HG02870 (cell line): Measurements from ENCODE around the gene TOB1.
"Not testable (repeated sequence)": the region's sequence is repeated elsewhere in the genome, so short reads cannot be mapped to it uniquely, and the experiment has no call there.

Experiments
- ATAC-seq: cut with Tn5 transposase; IDR thresholded peaks from one replicate; pipeline ENCODE4 v1.9.1; 2021; ENCODE audit warnings: mild to moderate bottlenecking, moderate library complexity; ENCODE audit not compliant: unreplicated experiment

Gene TOB1

DNA sequence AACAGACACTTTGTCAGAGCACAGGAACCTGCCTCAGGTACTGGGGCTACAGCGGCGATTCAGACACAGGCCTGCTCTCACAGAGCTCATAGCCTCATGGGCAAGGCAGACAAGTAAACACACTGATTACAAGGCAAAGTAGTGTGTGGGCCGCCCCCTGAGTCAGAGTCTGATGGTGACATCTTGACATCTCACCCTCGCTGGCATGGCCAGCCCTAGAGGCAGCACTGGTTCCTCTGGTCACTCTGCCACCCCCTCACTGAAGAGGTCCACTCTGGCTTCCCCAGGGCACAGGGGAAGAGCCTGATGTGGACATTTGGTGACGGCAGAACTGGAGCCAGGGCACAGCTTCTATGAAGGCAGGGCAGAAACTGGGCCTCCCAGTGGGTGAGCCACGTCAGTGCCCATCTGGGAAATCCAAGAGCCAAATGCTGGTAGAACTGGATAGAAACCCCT is 32.9 kb upstream of the TOB1 start:
- ATAC-seq, result no peak

DNA sequence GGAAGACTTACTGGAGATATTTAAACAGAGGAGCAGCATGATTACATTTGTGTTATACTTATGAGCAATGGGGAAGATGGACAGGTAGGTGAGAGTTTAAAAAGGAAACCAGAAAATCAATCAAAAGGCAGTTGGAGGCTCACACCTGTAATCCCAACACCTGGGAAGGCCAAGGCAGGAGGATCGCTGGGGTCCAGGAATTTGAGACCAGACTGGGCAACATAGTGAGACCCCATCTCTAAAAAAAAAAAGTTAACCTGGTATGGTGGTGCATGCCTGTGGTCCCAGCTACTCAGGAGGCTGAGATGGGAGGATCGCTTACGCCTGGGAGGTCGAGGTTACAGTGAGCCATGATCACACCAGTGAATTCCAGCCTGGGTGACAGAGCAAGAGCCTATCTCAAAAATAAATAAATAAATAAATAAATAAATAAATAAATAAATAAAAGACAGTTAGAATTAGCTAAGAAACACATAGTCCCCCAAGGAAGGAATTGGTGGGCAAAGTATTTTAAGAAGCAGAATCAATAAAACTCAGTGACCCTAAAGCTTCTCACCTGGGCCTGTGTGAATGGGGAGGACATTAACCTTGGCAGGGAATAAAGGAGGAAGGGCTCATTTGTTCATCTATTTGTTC is 32.3 kb upstream of the TOB1 start:
- ATAC-seq, result no peak

GRCh38 chr17:50894513-50894912 is 28.4 kb upstream of the TOB1 start:
- not testable (repeated sequence) for ATAC-seq

- no peak for ATAC-seq
Observed at GRCh38 chr17:50893183-50893993, 27.2 kb upstream of the TOB1 start.

DNA sequence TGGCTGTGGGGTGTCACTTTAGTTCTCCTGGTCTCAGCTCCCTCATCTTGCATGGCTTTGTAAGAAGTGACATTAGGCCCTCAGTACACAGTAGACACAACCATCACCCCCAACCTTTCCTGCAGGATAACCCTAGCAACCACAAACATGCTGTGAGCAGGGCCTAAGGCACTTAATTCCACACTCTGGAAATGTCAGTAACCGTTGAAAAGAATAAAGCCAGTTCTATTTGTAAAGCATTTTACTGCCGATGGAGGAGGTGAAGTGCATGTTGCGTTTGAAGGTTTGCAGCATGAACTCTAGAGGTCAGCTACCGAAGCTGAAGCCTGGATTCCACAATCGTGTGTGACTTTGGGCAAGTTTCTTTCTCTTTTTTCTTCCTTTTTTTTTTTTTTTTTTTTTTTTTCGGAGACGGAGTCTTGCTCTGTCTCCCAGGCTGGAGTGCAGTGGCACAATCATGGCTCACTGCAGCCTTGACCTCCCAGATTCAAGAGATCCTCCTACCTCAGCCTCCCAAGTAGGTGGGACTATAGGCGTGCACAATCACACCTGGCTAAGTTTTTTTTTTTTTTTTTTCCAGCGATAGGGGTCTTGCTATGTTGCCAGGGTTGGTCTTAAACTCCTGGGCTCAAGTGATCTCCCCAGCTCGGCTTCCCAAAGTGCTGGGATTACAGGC is 26.1 kb upstream of the TOB1 start:
- ATAC-seq, result no peak

GRCh38 chr17:50891577-50891989 is 25.4 kb upstream of the TOB1 start:
- ATAC-seq, result no peak

GRCh38 chr17:50890675-50891516 is 24.7 kb upstream of the TOB1 start:
- no peak for ATAC-seq

GRCh38 chr17:50889528-50890118 is 23.5 kb upstream of the TOB1 start:
- ATAC-seq, result no peak

DNA sequence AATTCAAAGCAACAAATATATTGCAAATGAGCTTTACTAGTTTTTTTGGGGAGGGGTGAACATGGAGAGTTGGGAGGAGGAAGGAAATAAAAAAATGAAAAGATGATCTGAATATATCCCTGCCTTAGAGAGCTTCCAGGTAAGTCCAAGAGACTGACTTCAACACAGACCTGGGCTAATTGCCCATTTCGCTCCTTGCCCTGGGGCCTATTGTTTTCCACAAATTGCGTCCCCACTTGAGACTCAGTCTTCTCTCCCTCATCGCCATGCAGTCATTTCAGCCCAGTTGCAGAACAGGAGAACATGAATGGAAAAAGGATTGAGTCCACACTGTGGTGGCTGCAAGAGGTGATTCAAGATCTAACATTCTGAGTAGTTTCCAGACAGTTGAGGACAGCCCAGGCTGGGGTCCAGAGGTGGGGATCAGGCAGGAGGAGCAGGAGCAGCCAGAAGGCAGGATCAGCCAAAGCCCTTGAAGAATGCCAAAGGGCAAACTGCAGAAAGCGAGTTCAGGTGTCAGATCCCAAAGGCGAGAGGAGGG is 21.6 kb upstream of the TOB1 start:
- no peak for ATAC-seq

DNA sequence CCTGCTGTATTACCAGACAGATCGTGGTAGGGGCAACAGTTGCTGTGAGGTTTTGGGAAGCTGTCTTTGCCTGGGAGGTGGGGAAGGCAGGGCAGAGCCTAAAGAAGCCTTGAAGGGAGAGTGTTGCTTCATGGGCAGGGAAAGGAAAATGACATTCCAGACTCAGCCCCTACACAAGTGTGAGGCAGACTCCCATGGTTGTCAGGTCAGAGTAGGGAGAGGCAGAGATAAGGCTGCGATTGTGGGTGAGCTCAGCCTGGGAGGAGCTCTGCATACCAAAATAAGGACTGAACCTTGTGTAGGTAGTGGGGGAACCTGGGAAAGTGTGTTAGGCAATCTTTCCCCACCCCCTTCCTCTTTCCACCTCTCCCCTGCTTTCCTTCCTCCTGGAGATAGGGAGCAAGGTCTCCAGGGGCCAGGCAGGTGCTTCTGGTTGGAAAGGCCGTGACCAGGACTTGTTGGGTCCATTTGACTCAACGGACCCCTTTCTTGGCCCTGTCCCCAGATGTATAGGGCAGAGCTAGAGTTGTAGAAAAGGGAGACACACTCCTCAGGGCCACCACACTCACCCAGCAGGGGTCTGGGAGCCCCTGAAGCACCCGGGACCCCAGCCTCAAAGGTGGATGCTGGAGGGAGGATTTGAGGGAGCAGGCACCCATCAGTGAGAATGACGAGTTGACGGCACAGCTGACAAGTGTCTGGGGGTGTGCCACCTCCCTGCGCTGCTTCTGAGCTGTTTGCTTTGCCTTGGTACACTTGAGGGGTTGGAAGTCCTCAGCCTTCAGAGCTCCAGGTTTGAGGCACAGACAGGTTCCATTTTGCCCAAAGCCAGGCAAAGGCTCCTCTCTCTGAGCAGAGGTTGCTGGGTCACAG is 18.5 kb upstream of the TOB1 start:
- ATAC-seq, result no peak

- no peak for ATAC-seq
Observed at GRCh38 chr17:50883850-50884438, 17.8 kb upstream of the TOB1 start.

DNA sequence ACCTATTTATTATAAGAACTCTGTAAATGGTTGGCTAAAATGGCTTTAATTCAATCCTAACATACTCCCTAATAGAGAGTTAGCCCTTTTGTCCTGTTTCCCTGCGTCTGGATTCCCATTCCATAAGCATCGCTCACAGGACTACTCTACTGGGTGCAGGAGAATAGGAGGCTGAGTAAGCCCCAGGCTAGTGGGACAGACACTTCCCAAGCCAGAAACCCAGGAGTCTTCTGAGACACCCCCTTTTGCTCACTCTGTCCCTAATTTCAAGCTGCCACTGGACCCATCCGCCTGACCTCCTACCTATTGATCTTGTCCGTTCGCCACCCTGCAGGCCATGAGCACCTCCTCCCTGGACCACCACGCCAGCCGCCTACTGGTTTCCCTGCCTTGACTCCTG is 16.7 kb upstream of the TOB1 start:
- no peak for ATAC-seq

DNA sequence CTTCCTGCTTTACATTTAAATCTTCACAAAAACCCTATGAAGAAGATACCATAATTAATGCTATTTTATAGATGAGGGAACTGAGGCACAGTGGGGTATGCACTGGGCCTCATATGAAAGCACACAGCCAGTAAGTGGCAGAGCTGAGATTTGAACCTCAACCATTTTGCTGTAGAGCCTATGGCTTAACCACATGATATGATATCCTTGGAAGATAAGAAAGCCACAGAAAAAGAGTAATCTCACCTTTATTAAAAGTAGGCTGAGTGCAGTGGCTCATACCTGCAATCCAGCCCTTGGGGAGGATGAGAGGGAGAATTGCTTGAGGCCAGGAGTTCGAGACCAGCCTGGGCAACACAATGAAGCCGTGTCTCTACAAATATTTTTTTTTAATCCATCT is 15.0 kb upstream of the TOB1 start:
- no peak for ATAC-seq

GRCh38 chr17:50879086-50879485 is 12.9 kb upstream of the TOB1 start:
- ATAC-seq, result no peak

GRCh38 chr17:50877838-50878237 is 11.7 kb upstream of the TOB1 start:
- ATAC-seq, result no peak

DNA sequence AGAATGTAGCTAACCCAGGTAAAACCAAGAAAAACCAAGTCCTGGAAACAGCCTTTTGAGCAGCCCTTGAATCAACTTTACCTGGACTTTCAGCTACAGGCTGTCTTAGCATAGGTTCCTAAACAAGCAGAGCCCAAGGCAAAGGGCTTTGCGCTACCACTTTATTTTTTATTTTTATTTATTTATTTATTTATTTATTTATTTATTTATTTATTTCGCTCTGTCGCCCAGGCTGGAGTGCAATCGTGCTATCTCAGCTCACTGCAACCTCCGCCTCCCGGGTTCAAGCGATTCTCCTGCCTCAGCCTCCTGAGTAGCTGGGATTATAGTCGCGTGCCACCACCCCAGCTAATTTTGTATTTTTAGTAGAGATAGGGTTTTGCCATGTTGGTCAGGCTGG is 10.9 kb upstream of the TOB1 start:
- ATAC-seq, result not testable (repeated sequence)

DNA sequence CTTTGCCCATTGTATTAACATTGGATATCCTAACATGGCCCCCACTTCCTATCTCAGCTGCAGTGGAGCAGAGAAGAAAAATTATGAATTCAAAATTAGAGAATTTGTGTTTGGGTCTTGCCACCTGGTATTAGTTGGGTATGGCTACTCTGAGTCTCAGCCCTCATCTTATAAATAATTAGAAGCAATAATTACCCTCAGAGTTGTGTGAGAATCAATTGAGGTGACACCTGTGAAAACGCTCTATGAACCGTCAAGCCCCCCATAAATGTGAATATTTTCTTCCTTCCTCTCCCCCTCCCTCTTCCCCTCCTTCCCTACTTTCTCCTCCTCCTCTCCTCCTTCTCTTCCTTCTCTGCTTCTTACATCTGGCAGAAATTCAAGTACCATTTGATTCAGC is 8.9 kb upstream of the TOB1 start:
- no peak for ATAC-seq

GRCh38 chr17:50872710-50873424 is 6.7 kb upstream of the TOB1 start:
- no peak for ATAC-seq
